ENCODE results near the gene ADORA1.

Gene ADORA1

GRCh38 chr1:203140743-203141520 lies 13.4 kb downstream of the ADORA1 start:
- DNase-seq (ENCODE audit: low read depth) = no peak

GRCh38 chr1:203142124-203142523 lies 14.6 kb downstream of the ADORA1 start:
- no peak for DNase-seq (ENCODE audit: low read depth)

DNA sequence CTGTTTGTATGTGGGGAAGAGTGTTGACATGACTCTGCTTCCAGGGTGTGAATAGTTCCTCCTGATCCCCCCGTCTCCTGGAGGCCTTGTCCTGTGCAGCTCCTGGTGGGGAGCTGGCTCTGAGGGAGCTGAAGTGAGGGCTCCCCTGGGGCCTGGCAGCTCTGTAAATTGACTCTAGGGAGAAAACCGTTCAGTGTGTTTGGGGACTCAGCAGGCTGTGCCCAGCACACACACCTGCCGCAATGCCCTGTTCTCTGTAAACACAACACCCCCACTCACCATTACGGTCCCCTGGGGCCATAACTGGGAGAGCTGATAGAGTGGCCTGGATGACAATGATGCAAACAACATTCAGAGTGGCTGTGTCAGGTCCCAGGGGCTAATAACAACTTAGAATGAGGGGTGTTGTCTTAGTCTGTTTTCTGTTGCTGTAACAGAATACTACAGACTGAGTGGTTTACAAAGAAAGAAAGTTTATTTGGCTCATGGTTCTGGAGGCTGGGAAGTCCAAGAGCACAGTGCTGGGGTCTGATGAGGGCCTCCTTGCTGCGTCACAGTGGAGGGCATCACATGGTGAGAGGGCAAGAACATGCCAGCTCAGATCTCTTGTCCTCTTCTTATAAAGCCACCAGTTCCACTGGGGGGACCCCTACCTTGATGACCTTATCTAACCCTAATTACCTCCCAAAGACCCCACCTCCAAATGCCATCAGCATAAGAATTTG lies 15.3 kb downstream of the ADORA1 start:
- DNase-seq (ENCODE audit: low read depth) = no peak

GRCh38 chr1:203143641-203144040 lies 16.1 kb downstream of the ADORA1 start:
- no peak for DNase-seq (ENCODE audit: low read depth)

- no peak for DNase-seq (ENCODE audit: low read depth)
Measured at GRCh38 chr1:203144661-203145060, 17.1 kb downstream of the ADORA1 start.

- no peak for DNase-seq (ENCODE audit: low read depth)
Measured at GRCh38 chr1:203145321-203146041, 18.0 kb downstream of the ADORA1 start.

DNA sequence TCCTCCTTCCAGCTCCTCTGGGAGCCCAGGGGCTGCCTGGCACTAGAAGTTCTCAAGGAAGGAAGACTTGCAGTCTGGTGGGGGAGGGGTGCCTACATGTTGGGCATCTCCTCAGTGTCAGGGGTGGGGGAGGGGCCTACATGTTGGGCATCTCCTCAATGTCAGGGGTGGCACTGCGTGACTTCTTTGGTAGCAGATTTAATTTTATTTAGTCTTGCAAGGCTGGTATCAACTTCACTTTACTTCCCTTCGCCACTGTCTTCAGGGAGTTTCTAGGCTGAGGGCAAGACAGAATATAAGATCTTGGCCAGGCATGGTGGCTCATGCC lies 18.5 kb downstream of the ADORA1 start:
- no peak for DNase-seq (ENCODE audit: low read depth)

- DNase-seq (ENCODE audit: low read depth) = no peak
Measured at GRCh38 chr1:203146537-203146936, 19.0 kb downstream of the ADORA1 start.

DNA sequence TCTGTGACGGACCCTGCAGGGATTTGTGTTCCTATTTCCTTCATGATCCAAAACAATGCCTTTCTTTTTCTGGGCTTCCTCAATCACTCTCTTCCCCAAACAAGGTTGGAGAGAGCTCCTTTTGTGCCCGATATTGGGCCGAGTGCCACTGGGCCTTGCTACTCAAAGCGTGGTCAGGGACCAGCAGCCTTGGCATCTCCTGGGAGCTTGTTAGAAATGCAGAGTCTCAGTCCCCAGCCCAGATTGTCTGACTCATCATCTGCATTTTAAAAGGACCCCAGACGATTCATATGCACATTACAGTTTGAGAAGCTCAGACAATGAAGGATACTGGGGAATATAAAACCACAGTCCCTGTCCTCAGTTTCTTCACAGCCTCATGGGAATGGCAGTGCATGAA lies 19.9 kb downstream of the ADORA1 start:
- DNase-seq (ENCODE audit: low read depth) = no peak

- no peak for DNase-seq (ENCODE audit: low read depth)
Measured at GRCh38 chr1:203148127-203148526, 20.6 kb downstream of the ADORA1 start.

GRCh38 chr1:203148579-203148978 lies 21.1 kb downstream of the ADORA1 start:
- DNase-seq (ENCODE audit: low read depth) = no peak

GRCh38 chr1:203149188-203149840 lies 21.8 kb downstream of the ADORA1 start:
- no peak for DNase-seq (ENCODE audit: low read depth)

GRCh38 chr1:203150511-203151297 lies 23.2 kb downstream of the ADORA1 start:
- no peak for DNase-seq (ENCODE audit: low read depth)

DNA sequence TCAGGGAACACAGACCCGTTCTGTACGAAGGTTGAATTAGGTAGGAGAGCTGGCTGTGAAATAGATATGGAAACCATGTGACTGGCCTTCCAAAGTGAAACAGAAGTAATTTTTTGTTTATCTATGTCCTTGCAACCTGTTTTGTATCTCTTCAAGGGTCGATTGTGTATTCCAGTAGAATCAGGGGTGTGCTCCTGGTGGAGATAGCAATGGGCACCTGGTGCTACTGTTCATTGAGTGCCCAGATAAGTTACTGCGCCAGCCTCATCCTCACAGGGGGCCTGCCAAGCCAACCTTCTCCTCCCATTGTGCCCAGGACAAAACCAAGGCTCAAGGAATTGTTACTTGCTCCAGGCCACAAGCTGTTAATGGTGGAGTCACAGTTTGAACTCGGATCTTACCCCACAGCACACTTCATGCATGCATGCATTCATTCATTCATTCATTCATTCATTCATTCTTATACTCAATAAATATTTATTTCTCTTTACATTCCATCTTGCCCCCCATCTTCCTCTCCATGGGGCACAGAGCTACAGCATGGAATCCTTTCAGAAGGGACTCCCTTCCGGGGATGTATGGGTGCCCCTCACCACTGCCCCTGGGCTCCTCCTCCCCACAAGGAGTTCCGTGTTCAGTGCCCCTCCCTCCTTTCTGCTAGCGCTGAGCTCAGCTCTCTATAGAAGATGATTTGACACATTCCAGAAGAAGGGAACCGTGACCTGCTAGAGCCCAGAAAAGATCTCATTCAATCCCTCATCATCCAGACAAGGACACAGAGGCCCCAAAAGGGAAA lies 24.0 kb downstream of the ADORA1 start:
- no peak for DNase-seq (ENCODE audit: low read depth)

DNA sequence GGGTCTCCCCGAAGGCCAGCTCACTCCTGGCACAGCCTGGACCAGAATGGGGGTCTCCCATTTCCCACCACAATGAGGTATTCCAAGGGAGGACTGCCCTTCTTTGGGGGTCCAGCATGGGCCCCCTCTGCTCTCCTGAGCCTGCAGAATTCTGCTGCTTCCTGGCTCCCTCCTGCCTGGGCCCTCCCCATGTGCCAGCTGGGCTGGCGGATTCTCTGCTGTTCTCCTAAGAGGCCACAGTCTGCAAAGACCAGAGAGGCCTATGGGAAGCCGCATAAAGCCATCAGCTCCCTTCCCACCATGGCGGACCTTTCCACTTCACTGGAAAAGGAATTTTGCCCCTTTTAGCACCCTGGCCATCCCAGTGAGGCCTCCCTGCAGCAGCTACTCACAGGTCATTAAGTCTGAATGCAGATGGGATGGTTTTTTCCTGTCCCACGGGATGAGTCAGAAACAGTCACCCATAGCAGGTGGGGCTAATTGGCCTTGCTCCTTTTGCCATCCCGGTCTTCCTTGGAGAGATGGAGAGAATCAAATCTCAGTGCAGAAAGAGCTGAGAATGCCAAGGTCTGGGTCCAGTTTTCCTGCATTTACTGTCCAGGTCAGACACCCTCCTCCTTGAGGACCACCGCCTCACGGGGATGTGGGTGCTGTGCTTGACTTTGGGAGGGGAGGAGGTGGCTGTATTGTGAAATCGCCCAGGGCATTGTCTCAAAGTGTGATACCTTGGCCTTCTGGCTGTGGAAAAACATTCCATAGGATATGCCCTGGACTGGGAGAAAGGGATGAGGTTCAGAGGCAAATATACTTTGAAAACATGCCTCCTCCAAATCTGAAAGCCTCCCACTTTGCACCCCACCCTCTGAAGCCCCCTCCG lies 24.9 kb downstream of the ADORA1 start:
- DNase-seq (ENCODE audit: low read depth) = no peak

GRCh38 chr1:203153051-203153988 lies 25.8 kb downstream of the ADORA1 start:
- no peak for DNase-seq (ENCODE audit: low read depth)

DNA sequence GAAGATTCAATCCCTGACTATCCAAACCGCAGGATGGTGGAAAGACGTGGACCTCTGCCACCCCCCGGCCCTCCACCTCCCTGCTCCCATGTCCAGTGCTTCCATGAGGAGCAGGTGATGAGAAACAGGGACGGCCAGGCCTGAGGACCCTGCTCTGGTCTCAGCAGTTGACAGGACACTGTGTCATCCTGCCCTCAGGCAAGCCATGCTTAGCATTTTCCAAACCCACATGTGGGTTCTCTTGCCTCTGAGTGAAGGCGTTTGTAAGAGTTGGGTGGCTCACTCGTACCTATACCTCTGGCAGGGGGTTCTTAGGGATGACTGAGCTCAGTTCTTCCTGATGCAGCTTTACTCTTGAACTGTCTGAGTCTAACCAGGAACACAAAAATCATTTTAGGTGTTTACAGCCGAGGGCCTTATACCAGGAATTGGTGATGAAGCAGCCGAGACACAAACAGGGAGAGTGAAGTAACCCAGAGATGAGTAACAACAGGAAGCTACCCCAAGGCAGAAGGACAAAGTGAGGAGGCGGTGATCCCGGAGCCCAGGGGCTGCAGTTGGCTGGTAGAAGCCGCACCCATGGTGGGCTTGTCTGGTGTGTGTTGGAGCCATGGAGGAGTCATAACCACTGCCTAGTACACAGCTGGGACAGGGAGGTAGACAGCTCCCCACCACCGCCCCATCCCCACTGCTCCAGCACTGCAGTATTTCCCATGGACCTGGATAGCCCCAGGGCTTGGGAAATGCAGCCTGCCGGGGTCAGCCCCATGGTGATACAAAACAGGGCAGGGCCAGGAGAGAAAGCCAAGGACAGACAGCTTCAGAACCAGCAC lies 26.7 kb downstream of the ADORA1 start:
- DNase-seq (ENCODE audit: low read depth) = no peak

DNA sequence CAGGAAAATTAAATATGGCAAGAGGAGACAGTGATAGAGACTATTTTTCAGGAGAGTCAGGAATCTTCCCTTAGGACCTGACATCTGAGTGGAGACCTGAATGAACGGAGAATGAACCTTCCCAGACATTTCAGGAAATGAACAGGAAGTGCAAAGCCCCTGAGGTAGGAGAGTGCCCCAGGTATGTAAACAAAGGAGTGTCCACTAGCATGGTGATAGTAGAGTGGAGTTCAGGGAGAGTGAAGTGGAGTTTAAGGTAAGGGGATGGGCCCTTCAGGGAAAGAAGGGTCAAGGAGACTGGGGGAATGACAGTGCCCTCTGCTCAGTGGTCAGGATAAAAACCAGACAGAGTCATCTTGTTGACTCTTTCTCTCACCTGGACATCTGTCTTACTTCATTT lies 28.8 kb downstream of the ADORA1 start:
- DNase-seq (ENCODE audit: low read depth) = no peak

All from activated T-cell treated with anti-CD3 and anti-CD28 coated beads for 48 hours (primary cell).